Left hindlimb (tissue), 1 donor: ENCODE results near the gene PGA4.
"Not testable (repeated sequence)": the region's sequence is repeated elsewhere in the genome, so short reads cannot be mapped to it uniquely, and the experiment has no call there.

Source experiments
- DNase-seq: peaks from one replicate; pipeline ENCODE4 v3.0.0-alpha.2; 2018

PGA4 gene

GRCh38 chr11:61252332-61252731 is 30.2 kb downstream of the PGA4 start:
- not testable (repeated sequence) for DNase-seq

- DNase-seq: peak; percentile 54
These were observed 32.4 kb downstream of the PGA4 start for GRCh38 chr11:61254403-61255025.

GRCh38 chr11:61256710-61257482 is 34.7 kb downstream of the PGA4 start:
- DNase-seq: no peak

- DNase-seq: no peak
These were observed 36.4 kb downstream of the PGA4 start for GRCh38 chr11:61258546-61258945.

GRCh38 chr11:61259363-61259762 is 37.2 kb downstream of the PGA4 start:
- DNase-seq: no peak

GRCh38 chr11:61264371-61264770 is 42.2 kb downstream of the PGA4 start:
- no peak for DNase-seq

- no peak for DNase-seq
These were observed 42.6 kb downstream of the PGA4 start for GRCh38 chr11:61264795-61265194.

- DNase-seq: no peak
These were observed 43.2 kb downstream of the PGA4 start for GRCh38 chr11:61265357-61265756.

GRCh38 chr11:61266602-61267001 is 44.5 kb downstream of the PGA4 start:
- DNase-seq: no peak

GRCh38 chr11:61267437-61267841 is 45.3 kb downstream of the PGA4 start:
- DNase-seq: no peak

- no peak for DNase-seq
These were observed 46.6 kb downstream of the PGA4 start for GRCh38 chr11:61268588-61269250.

GRCh38 chr11:61270354-61271076 is 48.4 kb downstream of the PGA4 start:
- no peak for DNase-seq

- DNase-seq: no peak
These were observed 50.6 kb downstream of the PGA4 start for GRCh38 chr11:61272731-61273130.

- no peak for DNase-seq
These were observed 51.3 kb downstream of the PGA4 start for GRCh38 chr11:61273178-61274078.

GRCh38 chr11:61274084-61274483 is 51.9 kb downstream of the PGA4 start:
- no peak for DNase-seq

- no peak for DNase-seq
These were observed 53.0 kb downstream of the PGA4 start for GRCh38 chr11:61275191-61275590.

- no peak for DNase-seq
These were observed 55.2 kb downstream of the PGA4 start for GRCh38 chr11:61277186-61278000.

- DNase-seq: no peak
These were observed 55.9 kb downstream of the PGA4 start for GRCh38 chr11:61278001-61278470.

- no peak for DNase-seq
These were observed 58.0 kb downstream of the PGA4 start for GRCh38 chr11:61279934-61280659.

- no peak for DNase-seq
These were observed 58.9 kb downstream of the PGA4 start for GRCh38 chr11:61280883-61281580.
